Heart left ventricle (tissue), 16 donors: ENCODE results near the gene FCER1G. TPM values are rescaled to one million over a fixed set of nuclear protein-coding genes. Genes with fewer than 3 reads are reported as not detected.

ENCODE experiments used
- ATAC-seq, 4 donors: fragments of 200-7000 bp; cut with Tn5 transposase; one replicate each; pipeline ENCODE4 v1.9.1; 2020 to 2022; ENCODE audit warnings: moderate library complexity in 4 of 4, mild to moderate bottlenecking in 3 of 4, moderate number of reproducible peaks in 1 of 4
- DNase-seq, 5 donors: peaks; one replicate each; pipeline ENCODE4 v3.0.0-alpha.2; 2020
- H3K27ac ChIP-seq, 12 donors: fragments of 200-600 bp; sonication (generic) in 4 of 12; one replicate each; pipeline versions ENCODE4 v1.5.0 to v1.8.0; 2016 to 2022; ENCODE audit warnings: mild to moderate bottlenecking in 2 of 12
- H3K27me3 ChIP-seq, 9 donors: fragments of 200-600 bp; sonication (generic) in 2 of 9; one replicate each; pipeline versions ENCODE4 v1.5.1 to v1.8.0; 2016 to 2022; ENCODE audit warnings: mild to moderate bottlenecking in 3 of 9
- H3K36me3 ChIP-seq, 9 donors: fragments of 200-600 bp; sonication (generic) in 2 of 9; one replicate each; pipeline versions ENCODE4 v1.5.0 to v1.8.0; 2018 to 2022; ENCODE audit warnings: mild to moderate bottlenecking in 2 of 9
- H3K4me1 ChIP-seq, 12 donors: fragments of 200-600 bp; sonication (generic) in 4 of 12; one replicate each; pipeline versions ENCODE4 v1.5.0 to v1.8.0; 2016 to 2022; ENCODE audit warnings: mild to moderate bottlenecking in 3 of 12
- H3K4me3 ChIP-seq, 12 donors: fragments of 200-600 bp; sonication (generic) in 4 of 12; one replicate each; pipeline versions ENCODE4 v1.5.0 to v1.8.0; 2017 to 2022; ENCODE audit warnings: mild to moderate bottlenecking in 9 of 12, moderate library complexity in 4 of 12
- H3K9me3 ChIP-seq, 12 donors: fragments of 200-600 bp; sonication (generic) in 4 of 12; one replicate each; pipeline versions ENCODE4 v1.5.0 to v1.8.0; 2016 to 2022; ENCODE audit warnings: mild to moderate bottlenecking in 1 of 12
- POLR2A ChIP-seq, 2 donors: fragments of 450-650 bp; IDR thresholded peaks; one replicate each; pipeline ENCODE4 v1.6.1; 2017; ENCODE audit warnings: antibody characterized with exemption in 2 of 2, mild to moderate bottlenecking in 2 of 2, moderate library complexity in 2 of 2
- WGBS, 4 donors: extraction: QIAGEN DNeasy Blood & Tissue Kit in 2 of 4; methylation state at CpG; one replicate each; pipeline versions ENCODE4 v1.1.5 to v1.1.7; 2013 to 2018; 5-methylcytosine and 5-hydroxymethylcytosine counted together
- intact Hi-C, 10 donors: fragments of 100-400 bp; cut with DNase I; formaldehyde crosslinking; loops; one replicate each; pipeline versions ENCODE4 v1.11.1 to v1.14.2; 2022
- polyA plus RNA-seq, 2 donors: library from polyadenylated mRNA; stranded (reverse); fragments of 200-250 nt; gene quantifications; one replicate each; pipeline ENCODE4 v1.2.3, GENCODE V29; 2013
- total RNA-seq, 9 donors: library from RNA; depleted of rRNA in 2 of 9; stranded (reverse); fragments of >200 nt in 2 of 9; fragmentation: NEBNext Ultra II Directional in 3 of 9; extraction: Animal tissue kit (Norgen Biotek cat#: 25700) in 3 of 9; gene quantifications; one replicate each; pipeline versions ENCODE4 v1.1.0 to v1.2.4, GENCODE V29; 2016 to 2023
- TF ChIP-seq, protein P1 (sequence below), 12 donors: fragments of 200-600 bp; sonication (generic) in 4 of 12; IDR thresholded peaks; one replicate each; pipeline versions ENCODE4 v1.5.0 to v1.8.0; 2018 to 2022; ENCODE audit warnings: antibody characterized with exemption in 12 of 12, mild to moderate bottlenecking in 5 of 12
- donor health status: ischemic (EF 13 %, LVEDD 7.1; RV severe dilation, severe dysfunction).
- donor health status: healthy with polysubstance abuse.
- donor health status: DM: no; HTN: yes; CAD: no.
- donor health status: DM: no; HTN: no; CAD: no.
- donor health status: ischemic (EF 25% LVEDD 6.9; RV normal size, moderate dysfunction).
- donor health status: ischemic (EF 25% LVEDD 5.7; RV mildly dilated, moderate dysfunction).
- donor health status: healthy.
- donor health status: DM: yes; HTN: yes; CAD: no.
- donor health status: ischemic (EF 35%, LVEDD 5.7; RV mildly dilated, moderate dysfunction).
- donor health status: nonischemic (EF 11% LVEDD 7.7; RV severe dilation, severe dysfunction).
- donor health status: DM: yes; HTN: yes; CAD: no.
- donor health status: PGD.
- donor health status: ischemic (EF 29% LVEDD 5.4; RV normal size, mild dysfunction).
- donor health status: nonischemic (EF 23%, LVEDD 6.1; RV moderate dilation, normal function).

Gene FCER1G
- total and polyA plus RNA-seq, 11 donors, result 2.9 to 157 (median 17.1) TPM

DNA sequence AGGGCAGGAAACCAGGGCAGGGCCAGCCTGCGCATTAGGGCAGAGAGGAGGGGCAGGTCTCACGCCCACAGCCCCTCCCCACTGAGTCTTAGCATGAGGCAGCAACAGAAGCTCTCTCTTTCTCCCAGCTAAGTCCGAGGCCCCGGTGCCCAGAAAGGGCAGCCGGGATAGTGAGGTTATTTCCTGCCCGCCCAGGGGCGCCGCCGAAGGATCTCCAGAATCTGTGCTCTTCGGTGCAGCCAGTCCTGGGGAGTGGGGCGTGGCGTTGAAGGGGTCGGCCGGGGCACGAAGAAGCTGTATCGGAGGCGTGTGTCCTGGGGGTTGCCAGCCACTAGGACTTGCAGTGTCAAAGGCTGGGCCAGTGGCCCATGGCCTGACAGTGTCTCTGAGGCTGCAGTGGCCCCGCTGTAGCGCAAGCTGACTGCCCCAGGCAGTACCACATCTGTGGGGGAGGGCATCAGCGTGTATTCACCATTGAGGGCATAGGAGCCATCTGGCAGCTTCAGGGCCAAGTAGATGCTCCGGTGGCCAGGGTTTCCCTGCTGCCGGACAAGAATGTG lies 24.1 kb upstream of the FCER1G start:
- intact Hi-C loops, result loop anchor here in 4 of 10 donors (5.0 to 10.0 kb wide), 3 partner anchors 36 to 194 kb away; partner anchors contain the start of gene TOMM40L (in 1 of the 4)
- Histone ChIP-seq H3K4me1 (peaks cover 0 to 77% (median 23%) of the 10 kb centered on the region in 12 donors), H3K27ac (no peak overlapping the region), H3K4me3 (peak overlapping the region in 1 of 12 donors; percentile 14), H3K27me3 (no peaks in the 10 kb centered on the region), H3K36me3 (peaks cover 0 to 44% (median 7%) of the 10 kb centered on the region in 9 donors), H3K9me3 (no peaks in the 10 kb centered on the region)
- 64 to 75% (median 70%) methylated on average over 12 to 22 of the region's 22 CpGs for WGBS, 4 donors
- ATAC-seq, result peak in 1 of 4 donors; percentile 6
- peak in 1 of 5 donors; percentile 56 for DNase-seq
- TF ChIP-seq, protein P1, sequence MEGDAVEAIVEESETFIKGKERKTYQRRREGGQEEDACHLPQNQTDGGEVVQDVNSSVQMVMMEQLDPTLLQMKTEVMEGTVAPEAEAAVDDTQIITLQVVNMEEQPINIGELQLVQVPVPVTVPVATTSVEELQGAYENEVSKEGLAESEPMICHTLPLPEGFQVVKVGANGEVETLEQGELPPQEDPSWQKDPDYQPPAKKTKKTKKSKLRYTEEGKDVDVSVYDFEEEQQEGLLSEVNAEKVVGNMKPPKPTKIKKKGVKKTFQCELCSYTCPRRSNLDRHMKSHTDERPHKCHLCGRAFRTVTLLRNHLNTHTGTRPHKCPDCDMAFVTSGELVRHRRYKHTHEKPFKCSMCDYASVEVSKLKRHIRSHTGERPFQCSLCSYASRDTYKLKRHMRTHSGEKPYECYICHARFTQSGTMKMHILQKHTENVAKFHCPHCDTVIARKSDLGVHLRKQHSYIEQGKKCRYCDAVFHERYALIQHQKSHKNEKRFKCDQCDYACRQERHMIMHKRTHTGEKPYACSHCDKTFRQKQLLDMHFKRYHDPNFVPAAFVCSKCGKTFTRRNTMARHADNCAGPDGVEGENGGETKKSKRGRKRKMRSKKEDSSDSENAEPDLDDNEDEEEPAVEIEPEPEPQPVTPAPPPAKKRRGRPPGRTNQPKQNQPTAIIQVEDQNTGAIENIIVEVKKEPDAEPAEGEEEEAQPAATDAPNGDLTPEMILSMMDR (IDR thresholded peaks at IDR 0.05), result no peak
- TF ChIP-seq POLR2A (IDR thresholded peaks at IDR 0.05), result no peak

DNA sequence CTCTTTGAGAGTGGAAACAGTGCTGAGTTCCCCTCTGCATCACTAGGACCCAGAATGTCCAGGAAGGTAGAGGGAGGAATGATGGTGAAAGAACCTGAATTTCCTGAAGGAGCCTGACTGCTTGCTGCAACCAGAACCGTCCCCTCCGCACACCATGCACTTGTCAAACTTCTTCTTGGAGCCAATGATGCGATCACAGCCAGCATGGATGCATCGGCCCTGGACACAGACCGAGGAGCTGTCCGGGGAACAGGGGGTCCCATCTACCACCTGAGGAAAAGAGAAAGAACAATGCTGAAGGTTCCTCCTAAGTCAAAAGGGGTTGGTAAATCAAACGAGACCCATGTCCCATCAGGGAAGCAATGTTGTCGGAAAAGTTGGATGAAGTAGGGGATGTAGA lies 23.1 kb upstream of the FCER1G start:
- Histone ChIP-seq H3K27ac (peak overlapping the region in 1 of 12 donors; percentile 98), H3K9me3 (no peaks in the 10 kb centered on the region), H3K4me3 (peak overlapping the region in 1 of 12 donors; percentile 14), H3K4me1 (peaks cover 0 to 76% (median 25%) of the 10 kb centered on the region in 12 donors), H3K27me3 (no peaks in the 10 kb centered on the region), H3K36me3 (peaks cover 0 to 51% (median 7%) of the 10 kb centered on the region in 9 donors)
- ATAC-seq (no peak), DNase-seq (peak in 1 of 5 donors; percentile 48)
- intact Hi-C loops, result loop anchor here in 4 of 10 donors (1.0 to 10.0 kb wide), 4 partner anchors 32 to 193 kb away; partner anchors contain the start of gene TOMM40L (in 1 of the 4)
- TF ChIP-seq POLR2A (IDR thresholded peaks at IDR 0.05), result no peak
- TF ChIP-seq, protein P1 (IDR thresholded peaks at IDR 0.05), result no peak
- 63 to 76% (median 68%) methylated on average over 7 to 8 of the region's 8 CpGs for WGBS, 4 donors

DNA sequence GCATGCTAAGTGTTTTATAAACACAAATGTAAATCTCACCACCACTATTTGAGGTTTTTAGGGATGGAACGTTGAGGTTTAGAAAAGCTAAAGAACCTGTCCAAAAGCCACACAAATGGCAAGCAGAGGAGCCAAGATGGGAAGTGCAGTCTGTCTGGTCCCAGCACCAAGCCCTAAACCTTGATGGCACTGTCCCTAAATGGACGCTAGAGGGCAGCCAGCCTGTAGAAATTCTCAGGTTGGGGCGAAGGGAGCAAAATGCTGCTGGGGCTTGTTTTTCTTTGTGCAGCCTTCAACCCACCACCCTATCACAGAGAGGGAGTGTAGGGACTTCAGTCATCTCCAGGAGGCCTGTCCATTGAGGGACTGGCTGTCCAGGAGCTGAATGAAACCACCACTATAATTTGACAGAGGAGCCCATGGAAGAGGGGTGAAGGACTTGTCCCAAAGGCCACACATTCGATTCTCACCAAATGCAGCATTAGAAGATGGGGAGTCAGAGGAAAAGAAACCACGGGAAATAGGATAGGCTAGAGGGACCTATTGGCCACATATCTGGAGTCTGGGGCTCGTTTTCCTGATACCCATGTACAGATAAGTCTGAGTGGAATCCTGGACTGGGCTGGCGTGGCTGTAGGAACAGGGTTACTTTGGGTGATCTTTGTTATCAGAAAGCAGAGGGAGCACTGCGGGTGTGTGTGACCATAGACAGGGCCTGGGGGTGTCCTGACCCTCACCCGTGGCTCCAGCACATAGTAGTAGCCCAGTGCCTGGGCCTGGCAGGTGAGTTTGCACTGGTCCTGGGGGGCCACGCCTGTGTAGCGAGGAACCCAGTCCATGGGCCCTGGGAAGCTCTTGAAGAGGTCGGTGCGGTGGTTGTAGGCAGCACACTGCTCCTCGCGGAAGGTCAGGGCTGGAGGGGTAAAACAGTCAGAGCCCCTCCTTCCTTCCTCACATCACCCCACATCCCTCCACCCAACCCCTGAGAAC lies 22.3 kb upstream of the FCER1G start:
- Histone ChIP-seq H3K36me3 (peaks cover 0 to 51% (median 7%) of the 10 kb centered on the region in 9 donors), H3K4me1 (peaks cover 0 to 73% (median 32%) of the 10 kb centered on the region in 12 donors), H3K27ac (peak overlapping the region in 6 of 12 donors; percentile 3 to 98 (median 62)), H3K4me3 (peak overlapping the region in 3 of 12 donors; percentile 56 to 62 (median 60)), H3K9me3 (no peaks in the 10 kb centered on the region), H3K27me3 (no peaks in the 10 kb centered on the region)
- intact Hi-C loops, result loop anchor here in 4 of 10 donors (1.0 to 10.0 kb wide), 4 partner anchors 32 to 192 kb away; partner anchors contain the start of gene TOMM40L (in 1 of the 4)
- ATAC-seq (peak; percentile 30 to 62 (median 50)), DNase-seq (peak in 4 of 5 donors; percentile 57 to 70 (median 68))
- no peak for TF ChIP-seq POLR2A (IDR thresholded peaks at IDR 0.05)
- TF ChIP-seq, protein P1 (IDR thresholded peaks at IDR 0.05), result peak; percentile 80 to 92 (median 87)
- 42 to 52% (median 49%) methylated on average over 14 to 15 of the region's 15 CpGs for whole genome bisulfite sequencing, 4 donors
